ENCODE measurements around the gene WIPI1. TPM values are rescaled to one million over a fixed set of nuclear protein-coding genes. Genes with fewer than 3 reads are reported as not detected.

WIPI1 gene
- total RNA-seq, 2 donors from 2014 or later = 8.9 to 10.2 TPM

- no peak for ATAC-seq
Observed at GRCh38 chr17:68390888-68391545, 66.3 kb downstream of the WIPI1 start.

GRCh38 chr17:68389041-68389440 is 68.3 kb downstream of the WIPI1 start:
- Mint-ChIP-seq H3K27me3 (no peaks in the 10 kb centered on the region), H3K27ac (peak overlapping the region; percentile 14), H3K4me3 (no peak overlapping the region), H3K36me3 (ENCODE audit: low read depth) (no peaks in the 10 kb centered on the region), H3K4me1 (peaks cover 13% of the 10 kb centered on the region)
- H3K9me3 ChIP-seq (ENCODE audit: control insufficient read depth, low read length, poor library complexity, severe bottlenecking) = no peaks in the 10 kb centered on the region
- ATAC-seq (no peak), DNase-seq (no peak)

More at GRCh38 chr17:68390888-68391545, 66.3 kb downstream of the WIPI1 start:
- Mint-ChIP-seq H3K27ac (no peak overlapping the region), H3K4me3 (no peak overlapping the region), H3K36me3 (ENCODE audit: low read depth) (no peaks in the 10 kb centered on the region), H3K27me3 (no peaks in the 10 kb centered on the region), H3K4me1 (peaks cover 7% of the 10 kb centered on the region)
- H3K9me3 ChIP-seq (ENCODE audit: control insufficient read depth, low read length, poor library complexity, severe bottlenecking) = no peaks in the 10 kb centered on the region
- no peak for DNase-seq

- H3K27me3 Mint-ChIP-seq = no peaks in the 10 kb centered on the region
- no peaks in the 10 kb centered on the region for H3K9me3 ChIP-seq (ENCODE audit: control insufficient read depth, low read length, poor library complexity, severe bottlenecking)
- ATAC-seq = no peak
- H3K27ac Mint-ChIP-seq = peak overlapping the region; percentile 62
- DNase-seq = no peak
- no peak overlapping the region for H3K4me3 Mint-ChIP-seq
- H3K4me1 Mint-ChIP-seq = peaks cover 21% of the 10 kb centered on the region
- no peaks in the 10 kb centered on the region for H3K36me3 Mint-ChIP-seq (ENCODE audit: low read depth)
Observed at GRCh38 chr17:68387435-68388218, 69.7 kb downstream of the WIPI1 start.

- H3K4me1 Mint-ChIP-seq = peaks cover 21% of the 10 kb centered on the region
- H3K36me3 Mint-ChIP-seq (ENCODE audit: low read depth) = no peaks in the 10 kb centered on the region
- DNase-seq = no peak
- H3K27ac Mint-ChIP-seq = no peak overlapping the region
- H3K9me3 ChIP-seq (ENCODE audit: control insufficient read depth, low read length, poor library complexity, severe bottlenecking) = no peaks in the 10 kb centered on the region
- H3K4me3 Mint-ChIP-seq = no peak overlapping the region
- no peaks in the 10 kb centered on the region for H3K27me3 Mint-ChIP-seq
- ATAC-seq = no peak
Observed at GRCh38 chr17:68385490-68386215, 71.6 kb downstream of the WIPI1 start.

GRCh38 chr17:68384941-68385340 is 72.4 kb downstream of the WIPI1 start:
- no peaks in the 10 kb centered on the region for H3K9me3 ChIP-seq (ENCODE audit: control insufficient read depth, low read length, poor library complexity, severe bottlenecking)
- peaks cover 21% of the 10 kb centered on the region for H3K4me1 Mint-ChIP-seq
- no peak for ATAC-seq
- no peak overlapping the region for H3K4me3 Mint-ChIP-seq
- DNase-seq = no peak
- no peaks in the 10 kb centered on the region for H3K36me3 Mint-ChIP-seq (ENCODE audit: low read depth)
- H3K27ac Mint-ChIP-seq = peak overlapping the region; percentile 63
- no peaks in the 10 kb centered on the region for H3K27me3 Mint-ChIP-seq

- peak overlapping the region; percentile 63 for H3K27ac Mint-ChIP-seq
Observed at GRCh38 chr17:68384471-68384870, 72.8 kb downstream of the WIPI1 start.

GRCh38 chr17:68383443-68384321 is 73.6 kb downstream of the WIPI1 start:
- DNase-seq = no peak
- H3K9me3 ChIP-seq (ENCODE audit: control insufficient read depth, low read length, poor library complexity, severe bottlenecking) = no peaks in the 10 kb centered on the region
- peak overlapping the region; percentile 72 for H3K4me3 Mint-ChIP-seq
- peaks cover 18% of the 10 kb centered on the region for H3K4me1 Mint-ChIP-seq
- H3K27me3 Mint-ChIP-seq = no peaks in the 10 kb centered on the region
- ATAC-seq = peak; percentile 71
- no peaks in the 10 kb centered on the region for H3K36me3 Mint-ChIP-seq (ENCODE audit: low read depth)
- H3K27ac Mint-ChIP-seq = peak overlapping the region; percentile 63

More at GRCh38 chr17:68384471-68384870, 72.8 kb downstream of the WIPI1 start:
- H3K9me3 ChIP-seq (ENCODE audit: control insufficient read depth, low read length, poor library complexity, severe bottlenecking) = no peaks in the 10 kb centered on the region
- Mint-ChIP-seq H3K36me3 (ENCODE audit: low read depth) (no peaks in the 10 kb centered on the region), H3K4me3 (peak overlapping the region; percentile 72), H3K27me3 (no peaks in the 10 kb centered on the region), H3K4me1 (peaks cover 18% of the 10 kb centered on the region)
- no peak for DNase-seq
- ATAC-seq = no peak

- no peaks in the 10 kb centered on the region for H3K9me3 ChIP-seq (ENCODE audit: control insufficient read depth, low read length, poor library complexity, severe bottlenecking)
- Mint-ChIP-seq H3K27ac (peak overlapping the region; percentile 63), H3K4me3 (no peak overlapping the region), H3K4me1 (peaks cover 18% of the 10 kb centered on the region), H3K27me3 (no peaks in the 10 kb centered on the region), H3K36me3 (ENCODE audit: low read depth) (no peaks in the 10 kb centered on the region)
- ATAC-seq (no peak), DNase-seq (no peak)
Observed at GRCh38 chr17:68383120-68383442, 74.2 kb downstream of the WIPI1 start.

GRCh38 chr17:68382582-68383085 is 74.7 kb downstream of the WIPI1 start:
- peaks cover 18% of the 10 kb centered on the region for H3K4me1 Mint-ChIP-seq
- H3K9me3 ChIP-seq (ENCODE audit: control insufficient read depth, low read length, poor library complexity, severe bottlenecking) = no peaks in the 10 kb centered on the region
- H3K4me3 Mint-ChIP-seq = no peak overlapping the region
- ATAC-seq (no peak), DNase-seq (no peak)
- H3K27me3 Mint-ChIP-seq = no peaks in the 10 kb centered on the region
- H3K36me3 Mint-ChIP-seq (ENCODE audit: low read depth) = no peaks in the 10 kb centered on the region
- no peak overlapping the region for H3K27ac Mint-ChIP-seq

- Mint-ChIP-seq H3K27ac (no peak overlapping the region), H3K27me3 (no peaks in the 10 kb centered on the region), H3K4me1 (peaks cover 14% of the 10 kb centered on the region), H3K36me3 (ENCODE audit: low read depth) (no peaks in the 10 kb centered on the region), H3K4me3 (no peak overlapping the region)
- DNase-seq = no peak
- H3K9me3 ChIP-seq (ENCODE audit: control insufficient read depth, low read length, poor library complexity, severe bottlenecking) = no peaks in the 10 kb centered on the region
- peak; percentile 27 for ATAC-seq
Observed at GRCh38 chr17:68381076-68381900, 76.0 kb downstream of the WIPI1 start.

GRCh38 chr17:68379692-68380677 is 77.3 kb downstream of the WIPI1 start:
- DNase-seq (no peak), ATAC-seq (no peak)
- no peak overlapping the region for H3K27ac Mint-ChIP-seq
- H3K4me1 Mint-ChIP-seq = peaks cover 14% of the 10 kb centered on the region
- H3K36me3 Mint-ChIP-seq (ENCODE audit: low read depth) = no peaks in the 10 kb centered on the region
- no peaks in the 10 kb centered on the region for H3K27me3 Mint-ChIP-seq
- no peak overlapping the region for H3K4me3 Mint-ChIP-seq
- H3K9me3 ChIP-seq (ENCODE audit: control insufficient read depth, low read length, poor library complexity, severe bottlenecking) = no peaks in the 10 kb centered on the region

All from T-helper 17 cell (primary cell).